ENCODE measurements around the gene RAPSN.
"Not testable (repeated sequence)": the region's sequence is repeated elsewhere in the genome, so short reads cannot be mapped to it uniquely, and the experiment has no call there.

RAPSN gene

DNA sequence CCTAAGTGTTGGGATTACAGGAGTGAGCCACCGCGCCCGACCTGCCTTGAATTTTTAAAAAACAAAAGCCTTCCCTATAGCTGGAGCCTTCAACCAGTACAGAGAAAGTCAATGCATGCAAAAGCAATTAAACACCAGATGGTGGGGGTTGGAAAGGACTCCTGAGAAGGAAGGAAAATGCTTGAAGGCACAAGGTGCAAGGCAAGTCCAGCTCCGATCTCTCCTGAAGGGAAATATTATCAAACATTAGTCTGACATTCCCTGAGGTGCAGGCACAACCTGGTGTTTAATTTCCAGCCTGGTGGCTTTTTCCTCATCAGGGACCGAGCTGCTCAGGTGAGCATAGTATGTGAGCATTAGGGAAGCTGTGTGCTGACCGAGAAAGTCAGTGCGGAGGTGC is 12.9 kb upstream of the RAPSN start:
- DNase-seq: no peak

DNA sequence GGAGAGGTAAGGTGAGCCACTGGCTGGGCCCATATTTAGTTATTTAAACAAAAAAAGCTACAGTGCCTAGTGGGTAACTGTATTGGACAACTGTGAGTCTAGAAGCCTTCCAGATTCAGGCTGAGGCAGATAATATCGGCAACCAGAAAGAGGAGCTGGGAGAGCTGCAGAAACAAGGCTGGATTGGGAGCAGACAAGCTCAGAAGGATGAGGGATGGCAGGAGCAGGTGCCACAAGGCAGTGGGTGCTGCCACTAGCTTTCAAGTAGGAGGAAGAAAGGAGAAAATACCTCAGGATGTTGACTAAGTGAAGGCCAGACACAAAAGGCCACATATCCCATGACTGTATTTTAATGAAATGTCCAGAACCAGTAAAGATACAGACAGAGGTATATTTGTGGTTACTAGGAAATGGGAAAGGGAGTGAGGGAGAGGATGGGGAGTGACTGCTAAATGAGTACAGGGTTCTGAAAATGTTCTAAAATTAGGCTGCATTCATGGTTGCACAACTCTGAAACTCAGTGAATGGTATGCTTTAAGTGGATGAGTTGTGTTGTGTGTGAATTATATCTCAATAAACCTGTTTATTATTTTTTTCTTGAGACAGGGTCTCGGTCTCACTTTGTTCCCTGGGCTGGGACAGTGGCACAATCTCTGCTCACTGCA is 11.8 kb upstream of the RAPSN start:
- no peak for DNase-seq

DNA sequence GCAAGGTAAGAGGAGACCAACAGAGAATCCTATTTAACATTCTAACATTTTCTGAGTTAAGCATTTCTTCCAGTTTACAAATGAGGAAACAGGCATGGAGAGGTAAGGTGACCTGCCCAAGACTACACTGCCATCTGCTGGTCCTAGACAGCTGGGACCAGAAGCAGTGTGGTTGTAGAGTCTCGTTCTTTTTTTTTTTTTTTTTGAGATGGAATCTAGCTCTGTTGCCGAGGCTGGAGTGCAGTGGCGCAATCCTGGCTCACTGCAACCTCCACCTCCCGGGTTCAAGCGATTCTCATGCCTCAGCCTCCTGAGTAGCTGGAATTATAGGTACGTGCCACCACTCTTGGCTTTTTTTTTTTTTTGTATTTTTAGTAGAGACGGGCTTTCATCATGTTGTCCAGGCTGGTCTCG is 5.3 kb upstream of the RAPSN start:
- not testable (repeated sequence) for DNase-seq

DNA sequence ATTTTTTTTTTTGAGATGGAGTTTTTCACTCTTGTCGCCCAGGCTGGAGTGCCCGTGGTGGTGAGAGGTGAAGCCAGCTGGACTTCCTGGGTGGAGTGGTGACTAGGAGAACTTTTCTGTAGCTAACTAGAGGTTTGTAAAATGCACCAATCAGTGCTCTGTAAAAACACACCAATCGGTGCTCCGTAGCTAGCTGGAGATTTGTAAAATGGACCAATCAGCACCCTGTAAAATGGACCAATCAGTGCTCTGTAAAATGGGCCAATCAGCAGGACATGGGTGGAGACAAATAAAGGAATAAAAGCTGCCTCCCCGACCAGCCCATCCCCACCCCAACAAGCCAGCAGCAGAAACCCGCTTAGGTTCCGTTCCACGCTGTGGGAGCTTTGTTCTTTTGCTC is 4.4 kb upstream of the RAPSN start:
- DNase-seq: no peak

DNA sequence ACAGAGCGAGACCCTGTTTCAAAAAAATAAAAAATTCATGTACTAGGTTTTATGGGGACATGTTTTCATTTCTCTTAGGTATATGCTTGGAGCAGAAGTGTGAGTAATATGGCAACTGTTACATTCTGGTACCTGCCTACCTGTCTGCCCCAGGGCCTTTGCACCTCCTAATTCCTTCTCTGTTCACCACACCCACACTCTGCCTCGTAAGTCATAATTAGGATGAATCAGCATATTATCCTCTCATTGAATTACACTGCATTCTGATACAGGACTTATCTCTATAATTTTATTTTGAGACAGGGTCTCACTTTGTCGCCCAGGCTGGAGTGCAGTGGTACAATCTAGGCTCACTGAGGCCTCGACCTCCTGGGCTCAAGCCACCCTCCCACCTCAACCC is 3.1 kb upstream of the RAPSN start:
- no peak for DNase-seq

DNA sequence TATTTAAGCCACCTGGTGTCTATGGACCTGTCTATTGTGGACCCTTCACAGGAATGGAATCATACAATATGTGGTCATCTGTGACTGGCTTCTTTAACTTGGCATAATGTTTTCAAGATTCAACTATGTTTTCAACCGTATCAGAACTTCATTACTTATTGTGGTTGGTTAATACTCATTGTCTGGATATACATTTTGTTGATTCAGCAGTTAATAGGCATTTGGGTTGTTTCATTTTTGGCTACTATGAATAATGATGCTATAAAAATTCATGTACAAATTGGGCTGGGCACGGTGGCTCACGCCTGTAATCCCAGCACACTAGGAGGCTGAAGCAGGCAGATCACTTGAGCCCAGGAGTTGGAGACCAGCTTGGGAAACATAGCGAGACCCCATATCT is 2.5 kb upstream of the RAPSN start:
- no peak for DNase-seq

DNA sequence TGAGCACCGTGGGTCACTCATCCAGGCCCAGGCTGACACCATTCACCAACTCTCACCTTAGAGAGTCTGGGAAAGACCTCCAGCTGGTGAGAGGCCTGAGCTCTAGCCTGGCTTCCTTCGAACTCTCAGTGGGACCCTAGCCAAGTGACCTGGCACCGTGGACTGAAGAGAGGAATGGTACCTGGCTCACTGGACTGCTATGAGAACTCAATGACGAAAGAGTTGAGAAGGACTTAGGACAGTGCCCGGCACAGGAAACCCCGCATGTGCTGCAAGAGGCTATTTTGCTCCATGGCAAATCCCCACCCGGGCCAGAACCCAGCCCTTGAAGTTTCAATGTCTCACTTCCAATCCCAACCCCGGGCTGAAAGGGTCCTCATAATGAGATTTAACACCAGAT is 605 bp upstream of the RAPSN start:
- no peak for DNase-seq

DNA sequence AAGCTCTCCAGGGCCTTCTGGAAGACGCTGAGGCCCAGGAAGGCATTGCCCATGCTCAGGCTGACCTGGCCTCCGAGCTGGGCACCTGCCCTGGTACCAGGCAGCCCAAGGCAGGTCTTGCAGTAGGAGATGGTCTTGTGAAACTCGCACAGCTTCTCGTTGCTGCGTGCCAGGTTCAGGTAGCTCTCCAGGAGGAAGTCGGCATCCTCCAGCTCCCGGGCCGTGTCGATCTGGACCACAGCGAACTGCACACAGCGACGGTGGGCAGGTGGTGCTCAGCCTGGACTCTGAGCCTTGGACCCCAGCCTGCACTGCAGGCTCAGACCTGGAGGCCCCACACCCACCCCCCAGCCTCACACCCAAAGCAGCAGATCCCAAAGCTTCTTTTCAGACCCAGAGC is 1.0 kb downstream of the RAPSN start:
- no peak for DNase-seq

DNA sequence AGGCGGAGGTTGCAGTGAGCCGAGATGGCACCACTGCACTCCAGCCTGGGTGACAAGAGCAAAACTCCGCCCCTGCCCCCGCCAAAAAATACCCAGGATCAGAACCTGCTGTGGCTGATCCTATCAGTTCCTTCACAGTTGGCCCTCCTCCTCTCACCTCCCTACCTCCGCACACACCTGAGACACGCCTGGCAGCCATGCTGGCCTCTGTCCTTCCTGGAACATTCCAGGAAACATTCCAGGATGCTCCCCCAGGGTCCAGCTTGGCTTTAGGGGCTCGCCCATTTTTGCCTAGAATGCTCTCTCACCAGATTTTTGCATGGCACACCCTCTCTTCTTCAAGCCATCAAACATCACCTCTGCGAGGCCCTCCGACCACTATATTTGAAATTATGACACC is 2.1 kb downstream of the RAPSN start:
- DNase-seq: no peak

DNA sequence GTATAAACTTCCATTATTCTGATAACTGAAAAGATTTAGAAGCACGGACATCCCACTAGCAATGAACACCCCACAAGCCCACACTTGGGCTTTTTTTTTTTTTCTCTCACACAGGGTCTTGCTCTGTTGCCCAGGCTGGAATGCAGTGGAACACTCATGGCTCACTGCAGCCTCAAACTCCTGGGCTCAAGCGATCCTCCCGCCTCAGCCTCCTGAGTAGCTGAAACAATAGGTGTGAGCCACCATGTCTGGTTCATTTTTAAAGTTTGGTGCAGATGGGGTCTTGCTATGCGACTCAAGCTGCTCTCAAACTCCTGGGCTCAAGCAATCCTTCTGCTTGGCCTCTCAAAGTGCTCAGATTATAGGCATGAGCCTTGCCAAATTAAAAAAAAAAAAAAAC is 3.1 kb downstream of the RAPSN start:
- no peak for DNase-seq

DNA sequence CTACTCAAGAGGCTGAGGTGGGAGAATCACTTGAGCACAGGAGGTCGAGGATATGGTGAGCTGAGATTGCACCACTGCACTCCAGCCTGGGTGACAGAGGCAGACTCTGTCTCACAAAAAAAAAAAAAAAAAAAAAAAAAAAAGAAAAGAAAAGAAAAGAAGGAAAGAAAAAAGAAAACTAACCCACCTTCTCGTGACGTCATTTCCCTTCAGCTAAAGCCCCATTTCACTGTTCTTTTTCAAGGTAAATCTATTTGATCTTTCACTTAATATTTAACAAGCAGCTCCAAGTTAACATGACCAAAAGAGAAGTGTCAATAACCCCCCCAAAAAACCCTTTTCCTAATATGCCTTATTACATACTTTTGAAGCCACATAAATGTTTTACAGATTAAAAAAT is 5.1 kb downstream of the RAPSN start:
- no peak for DNase-seq

- DNase-seq: peak; percentile 60
Measured at GRCh38 chr11:47443028-47443700, 5.8 kb downstream of the RAPSN start.

DNA sequence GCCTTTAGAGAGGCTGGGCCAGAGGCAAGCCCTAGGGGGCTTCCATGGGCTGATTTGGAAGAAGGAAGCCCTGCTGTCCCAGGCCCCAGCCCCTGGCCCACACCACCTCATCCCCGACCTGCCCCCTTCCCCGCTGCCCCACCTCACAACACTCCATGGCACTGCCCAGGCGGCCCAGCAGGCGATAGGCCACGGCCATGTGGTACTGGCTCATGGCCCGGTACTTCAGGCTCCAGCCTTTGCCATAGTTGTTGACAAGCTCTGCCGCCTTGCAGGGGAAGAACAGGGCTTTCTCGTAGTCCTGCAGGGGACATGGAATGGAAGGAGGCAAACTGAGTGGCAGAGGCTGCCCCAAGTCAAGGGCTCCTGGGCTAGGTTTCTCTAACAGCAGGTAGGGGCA is 6.4 kb downstream of the RAPSN start:
- DNase-seq: no peak

- no peak for DNase-seq
Measured at GRCh38 chr11:47441421-47441820, 7.5 kb downstream of the RAPSN start.

- DNase-seq: no peak
Measured at GRCh38 chr11:47440054-47440476, 8.9 kb downstream of the RAPSN start.

GRCh38 chr11:47438721-47439120 is 10.2 kb downstream of the RAPSN start:
- no peak for DNase-seq

GRCh38 chr11:47437746-47438418 is 11.1 kb downstream of the RAPSN start:
- no peak for DNase-seq

DNA sequence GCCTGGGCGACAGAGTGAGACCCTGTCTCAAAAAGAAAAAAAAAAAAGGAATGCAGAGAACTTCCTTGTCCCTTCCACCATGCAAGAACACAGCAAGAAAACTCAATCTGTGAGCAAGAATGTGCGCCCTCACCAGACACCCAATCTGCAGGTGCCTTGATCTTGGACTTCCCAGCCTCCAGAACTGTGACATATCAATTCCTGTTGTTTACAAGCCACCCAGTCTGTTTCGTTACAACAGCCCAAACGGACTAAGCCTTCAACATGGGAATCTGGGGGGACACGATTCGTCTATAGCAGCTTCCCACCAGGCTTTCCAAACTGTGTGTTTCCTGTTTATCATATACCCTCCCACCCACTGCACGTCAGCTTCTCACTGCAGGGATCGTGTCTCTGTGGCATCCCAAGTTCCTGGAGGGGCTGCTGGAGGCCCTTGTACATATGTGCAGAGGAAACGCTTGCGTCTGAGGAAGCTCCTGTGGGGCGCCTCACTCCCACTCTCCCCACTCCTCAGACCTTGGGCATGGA is 11.7 kb downstream of the RAPSN start:
- no peak for DNase-seq

GRCh38 chr11:47436726-47437125 is 12.2 kb downstream of the RAPSN start:
- no peak for DNase-seq

GRCh38 chr11:47435687-47436086 is 13.2 kb downstream of the RAPSN start:
- no peak for DNase-seq

- DNase-seq: no peak
Measured at GRCh38 chr11:47434011-47434786, 14.7 kb downstream of the RAPSN start.

- no peak for DNase-seq
Measured at GRCh38 chr11:47433157-47433556, 15.8 kb downstream of the RAPSN start.

DNA sequence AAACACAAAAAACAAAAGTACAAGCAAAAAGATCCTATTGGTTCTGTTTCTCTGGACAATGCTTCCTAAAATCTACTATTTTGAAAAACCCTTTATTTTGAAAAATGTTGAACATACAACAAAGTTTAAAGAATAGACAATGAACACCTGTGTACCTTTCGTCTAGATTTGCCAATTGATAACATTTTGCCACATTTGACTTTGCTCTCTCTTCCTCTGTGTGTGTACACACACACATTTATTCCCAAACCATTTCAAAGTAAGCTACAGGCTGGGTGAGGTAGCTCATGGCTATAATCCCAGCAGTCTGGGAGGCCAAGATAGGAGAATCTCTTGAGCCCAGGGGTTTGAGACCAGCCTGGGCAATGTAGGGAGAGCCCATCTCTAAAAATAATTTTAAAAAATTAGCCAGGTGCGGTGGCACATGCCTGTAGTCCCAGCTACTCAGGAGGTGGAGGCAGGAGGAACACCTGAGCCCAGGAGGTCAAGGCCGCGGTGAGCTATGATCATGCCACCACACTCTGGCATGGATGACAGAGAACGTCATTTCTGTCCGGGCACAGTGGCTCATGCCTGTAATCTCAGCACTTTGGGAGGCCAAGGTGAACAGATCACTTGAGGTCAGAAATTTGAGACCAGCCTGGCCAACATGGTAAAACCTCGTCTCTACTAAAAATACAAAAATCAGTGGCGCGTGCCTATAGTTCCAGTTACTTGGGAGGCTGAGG is 17.4 kb downstream of the RAPSN start:
- DNase-seq: no peak
